ENCODE data around the gene RASAL2. TPM values are rescaled to one million over a fixed set of nuclear protein-coding genes. Genes with fewer than 3 reads are reported as not detected.

The RASAL2 gene
- 10 to 100 TPM; 19.0 to 32.0 TPM for total RNA-seq

DNA sequence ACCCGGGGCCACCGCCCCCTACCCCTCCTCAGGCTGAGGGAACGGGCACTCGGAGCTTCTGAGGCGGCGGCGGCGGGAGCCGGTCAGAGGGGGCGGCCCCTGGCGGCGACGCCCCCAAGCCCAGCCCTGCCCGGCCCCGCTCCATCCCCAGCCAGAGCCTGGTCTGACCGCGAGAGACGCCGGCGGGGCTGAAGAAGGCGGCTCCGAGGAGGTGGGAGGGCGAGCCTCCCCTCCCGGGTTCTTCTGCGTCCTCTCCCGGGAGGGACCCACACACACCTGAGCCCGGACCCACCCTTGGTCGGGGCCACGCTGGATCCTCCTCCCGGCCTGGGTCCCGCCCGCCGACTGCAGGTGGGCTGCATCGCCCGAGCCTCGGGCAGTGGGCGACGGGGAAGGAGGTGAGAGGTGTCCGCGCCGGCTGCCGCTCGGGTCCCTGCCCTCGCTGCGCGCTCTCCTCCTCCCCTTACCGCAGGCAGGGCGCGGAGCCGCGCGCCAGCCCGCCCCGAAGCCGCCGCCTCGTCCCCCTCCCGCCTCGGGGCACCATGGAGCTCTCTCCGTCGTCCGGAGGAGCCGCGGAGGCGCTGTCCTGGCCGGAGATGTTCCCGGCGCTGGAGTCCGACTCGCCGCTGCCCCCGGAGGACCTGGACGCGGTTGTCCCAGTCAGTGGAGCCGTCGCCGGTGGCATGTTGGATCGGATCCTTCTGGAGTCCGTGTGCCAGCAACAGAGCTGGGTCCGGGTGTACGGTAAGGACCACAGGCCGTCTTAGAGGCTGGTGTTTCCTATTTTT, at the start of gene RASAL2:
TSS of gene RASAL2 (plus strand) at position 154 of the 788 bp plus-strand sequence. CDS start at position 543, 389 bp downstream.

DNA sequence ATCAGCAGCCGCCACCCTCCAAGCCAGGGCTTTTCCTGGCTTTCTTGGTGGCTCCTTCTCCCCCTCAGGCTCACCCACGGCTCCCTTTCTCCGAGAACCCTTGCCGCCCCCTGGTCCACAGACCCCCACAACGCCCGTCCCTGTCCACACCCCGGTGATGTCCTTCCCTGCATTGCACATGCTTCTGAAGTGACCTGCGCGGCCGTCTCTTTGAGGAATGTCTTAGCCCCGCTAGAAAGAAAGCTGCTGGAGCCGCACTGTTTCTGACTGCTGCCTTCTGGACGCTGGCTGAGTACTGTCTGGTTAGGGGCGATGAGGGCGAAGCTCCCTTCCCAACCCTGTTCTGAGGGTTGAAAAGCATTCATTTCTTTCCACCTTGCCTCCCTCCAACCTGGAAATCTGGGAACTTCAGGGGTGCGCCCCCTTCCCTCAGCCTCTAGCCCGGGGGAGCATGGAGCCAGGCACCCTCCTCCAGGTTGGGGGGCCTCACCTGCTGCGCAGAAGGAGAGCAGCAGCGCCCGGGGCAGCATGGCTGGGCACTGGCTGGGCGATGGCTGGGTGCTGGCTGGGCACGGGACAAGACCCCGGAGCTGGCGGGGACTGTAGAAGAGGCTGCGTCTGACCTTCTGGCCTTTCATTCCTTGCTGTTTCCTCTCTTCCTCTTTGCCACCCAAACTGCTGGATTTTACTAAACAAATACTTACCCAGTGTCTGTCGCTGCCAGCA, 402.7 kb downstream of the RASAL2 start, which contains the start of gene CLEC20A:
TSS of gene CLEC20A (minus strand) at position 555 of the 726 bp plus-strand sequence. CDS start at position 530, 25 bp downstream.

DNA sequence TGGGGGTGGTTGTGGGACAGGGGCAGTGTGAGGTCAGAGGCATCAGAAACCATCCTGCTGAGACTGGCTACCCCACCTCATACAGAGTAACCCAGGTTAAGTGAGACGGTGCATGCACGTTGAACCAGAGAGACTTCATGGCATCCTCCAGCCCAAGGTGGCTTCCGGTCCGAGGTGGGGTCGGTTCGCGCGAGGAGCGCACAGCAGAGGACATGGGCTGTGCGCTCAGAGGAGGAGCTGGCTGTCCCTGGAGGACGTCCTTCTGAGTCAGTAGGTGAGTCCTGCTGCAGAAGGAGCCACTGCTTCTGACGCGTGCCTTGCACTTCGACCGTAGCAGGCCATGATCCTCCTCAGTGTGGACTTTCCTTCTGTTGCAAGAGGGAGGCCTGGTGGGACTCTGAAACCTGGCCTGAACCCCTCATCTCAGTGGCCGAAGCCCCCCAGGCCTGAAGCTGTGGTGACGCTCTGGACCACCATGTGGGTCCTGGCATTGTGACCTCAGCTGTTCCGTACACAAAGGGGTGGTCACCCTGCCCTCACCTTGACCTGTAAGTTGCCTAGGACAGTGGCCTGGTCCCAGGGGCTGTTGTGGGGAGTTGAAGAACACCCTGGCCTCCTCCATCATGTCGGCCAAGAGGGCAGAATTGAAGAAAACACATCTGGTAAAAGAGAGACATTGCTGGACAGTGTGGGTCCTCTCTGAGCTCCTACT, 418.8 kb downstream of the RASAL2 start, which contains the start of gene TEX35:
TSS of gene TEX35 (plus strand) at position 544 of the 712 bp plus-strand sequence. CDS start at position 624, 80 bp downstream.

Small RNA genes lying within 50 kb of the gene (small RNA-seq; reads per million reads assigned to genes)
- gene RF00017: 0 reads per million in 2 donors

Other genes with a start within 250 kb of the RASAL2 start
- 1 to 10 TPM in 1 of 2 donors, under 1 TPM in 1; 0.69 to 1.3 TPM for gene SEC16B, start 124.0 kb upstream of the RASAL2 start, total RNA-seq